Transverse colon (tissue), 4 donors: ENCODE results near the gene SLC7A6OS. TPM values are rescaled to one million over a fixed set of nuclear protein-coding genes. Genes with fewer than 3 reads are reported as not detected.
A peak's percentile ranks its signal among the peaks of the same experiment; 100 is the strongest.

Source experiments
- DNase-seq: peaks from one replicate; pipeline ENCODE4 v3.0.0-alpha.2; 2019
- H3K27ac ChIP-seq, 4 donors: fragments of 200-600 bp; sonication (generic); 2 replicates each; pipeline ENCODE4 v1.5.1; 2016 to 2018; ENCODE audit warnings: inconsistent platforms in 4 of 4
- H3K27me3 ChIP-seq: fragments of 200-600 bp; sonication (generic); 2 replicates; pipeline ENCODE4 v1.5.1; 2017; ENCODE audit warnings: inconsistent platforms
- H3K36me3 ChIP-seq, 4 donors: fragments of 200-600 bp; sonication (generic); 2 replicates each; pipeline ENCODE4 v1.5.1; 2017 to 2019; ENCODE audit warnings: inconsistent platforms in 4 of 4
- H3K4me1 ChIP-seq, 4 donors: fragments of 200-600 bp; sonication (generic); 2 replicates each; pipeline ENCODE4 v1.5.1; 2017 to 2020; ENCODE audit warnings: inconsistent platforms in 4 of 4
- H3K4me3 ChIP-seq, 4 donors: fragments of 200-600 bp; sonication (generic); 1 replicate in 1 of 4; 2 replicates in 3 of 4; pipeline versions ENCODE4 v1.5.1 to v1.6.1; 2017 to 2019; ENCODE audit warnings: inconsistent platforms in 4 of 4
- H3K9me3 ChIP-seq, 2 donors: fragments of 200-600 bp; sonication (generic); 2 replicates each; pipeline ENCODE4 v1.5.1; 2017 to 2019; ENCODE audit warnings: inconsistent platforms in 2 of 2
- CTCF ChIP-seq, 5 experiments: fragments of 200-600 bp in 3 of 5; fragments of 450-650 bp in 2 of 5; sonication (generic) in 3 of 5; IDR thresholded peaks; 1 replicate in 2 of 5; 2 replicates in 3 of 5; pipeline ENCODE4 v1.5.1; 2016 to 2017; ENCODE audit warnings: antibody characterized with exemption in 5 of 5, inconsistent platforms in 3 of 5, mild to moderate bottlenecking in 2 of 5, moderate library complexity in 1 of 5
- EP300 ChIP-seq: sonication (generic); formaldehyde crosslinking; IDR thresholded peaks from one replicate; pipeline ENCODE4 v1.6.1; 2017; ENCODE audit warnings: antibody characterized with exemption, low read depth
- POLR2A ChIP-seq: fragments of 450-650 bp; IDR thresholded peaks from one replicate; pipeline ENCODE4 v1.6.1; 2016; ENCODE audit warnings: antibody characterized with exemption, mild to moderate bottlenecking, moderate library complexity
- POLR2AphosphoS5 ChIP-seq, 3 donors: sonication (generic); formaldehyde crosslinking; IDR thresholded peaks; one replicate each; pipeline ENCODE4 v1.6.1; 2016; ENCODE audit warnings: antibody characterized with exemption in 3 of 3
- WGBS, 2 donors: methylation state at CpG; one replicate each; pipeline ENCODE4 v1.1.5; 2018; ENCODE audit warnings: low coverage in 1 of 2; 5-methylcytosine and 5-hydroxymethylcytosine counted together
- in situ Hi-C, 4 donors: fragments of 200-750 bp; cut with MboI; loops; one replicate each; pipeline versions ENCODE4 v1.15.0 to v1.15.1; 2017; ENCODE audit warnings: low sequenced_read_pairs in 3 of 4, low pct_ligation_motif_present in 1 of 4, low pct_unique_long_range_greater_than_20kb in 1 of 4
- intact Hi-C: fragments of 100-400 bp; cut with DNase I; formaldehyde crosslinking; loops from one replicate; pipeline ENCODE4 v1.15.1; 2023; ENCODE audit warnings: low total_unique reads
- total RNA-seq, 4 donors: library from RNA; depleted of rRNA; stranded (reverse); fragments of >200 nt; gene quantifications; one replicate each; pipeline ENCODE4 v1.1.0, GENCODE V29; 2016

SLC7A6OS gene
- total RNA-seq, 4 donors from 2014 or later = 7.8 to 49.0 (median 15.3) TPM

GRCh38 chr16:68281368-68282063 lies 29.2 kb downstream of the SLC7A6OS start:
- intact Hi-C loops = no loop called here
- Histone ChIP-seq H3K27ac (no peak overlapping the region), H3K4me3 (no peak overlapping the region), H3K9me3 (no peaks in the 10 kb centered on the region), H3K27me3 (no peaks in the 10 kb centered on the region), H3K36me3 (no peaks in the 10 kb centered on the region), H3K4me1 (peaks cover 4 to 69% (median 13%) of the 10 kb centered on the region in 4 donors)
- DNase-seq = no peak
- in situ Hi-C loops = no loop called here
- 75 to 90% methylated on average over 2 to 4 of the region's 4 CpGs for WGBS, 2 donors
- TF ChIP-seq POLR2AphosphoS5 (IDR thresholded peaks at IDR 0.05) = no peak
- TF ChIP-seq POLR2A = no peak

- H3K36me3 ChIP-seq = no peaks in the 10 kb centered on the region
- no peaks in the 10 kb centered on the region for H3K27me3 ChIP-seq
- in situ Hi-C loops = no loop called here
- TF ChIP-seq POLR2A = no peak
- no peak for TF ChIP-seq EP300
- no peak for TF ChIP-seq POLR2AphosphoS5 (IDR thresholded peaks at IDR 0.05)
- no peak for TF ChIP-seq CTCF (IDR thresholded peaks at IDR 0.05)
- H3K4me3 ChIP-seq = no peak overlapping the region
- no peaks in the 10 kb centered on the region for H3K9me3 ChIP-seq
- peak overlapping the region in 3 of 4 donors; percentile 3 to 46 (median 21) for H3K27ac ChIP-seq
- 76 to 79% methylated on average over 5 to 13 of the region's 13 CpGs for WGBS, 2 donors
- no peak for DNase-seq
- peaks cover 0 to 66% (median 9%) of the 10 kb centered on the region in 4 donors for H3K4me1 ChIP-seq
- intact Hi-C loops = no loop called here
Measured at GRCh38 chr16:68279726-68280558, 30.8 kb downstream of the SLC7A6OS start.

- TF ChIP-seq CTCF (IDR thresholded peaks at IDR 0.05) (no peak), POLR2A (no peak), POLR2AphosphoS5 (IDR thresholded peaks at IDR 0.05) (no peak), EP300 (no peak)
- Histone ChIP-seq H3K27me3 (no peaks in the 10 kb centered on the region), H3K27ac (peak overlapping the region; percentile 44 to 60 (median 55)), H3K9me3 (no peaks in the 10 kb centered on the region), H3K4me3 (no peak overlapping the region), H3K4me1 (peaks cover 0 to 56% (median 20%) of the 10 kb centered on the region in 4 donors), H3K36me3 (no peaks in the 10 kb centered on the region)
- no peak for DNase-seq
- in situ Hi-C loops = no loop called here
- WGBS, 2 donors = 36 to 74% methylated on average over 2 to 3 of the region's 3 CpGs
- intact Hi-C loops = no loop called here
Measured at GRCh38 chr16:68276223-68276622, 34.5 kb downstream of the SLC7A6OS start.

GRCh38 chr16:68275611-68276191 lies 35.0 kb downstream of the SLC7A6OS start:
- intact Hi-C loops = no loop called here
- peak overlapping the region; percentile 44 to 60 (median 55) for H3K27ac ChIP-seq
- no peaks in the 10 kb centered on the region for H3K9me3 ChIP-seq
- no peak overlapping the region for H3K4me3 ChIP-seq
- 40 to 51% methylated on average over 4 of the region's 4 CpGs for WGBS, 2 donors
- no peak for DNase-seq
- no peaks in the 10 kb centered on the region for H3K36me3 ChIP-seq
- no peak for TF ChIP-seq POLR2A
- TF ChIP-seq POLR2AphosphoS5 (IDR thresholded peaks at IDR 0.05) = no peak
- no peak for TF ChIP-seq EP300
- no peak for TF ChIP-seq CTCF (IDR thresholded peaks at IDR 0.05)
- no peaks in the 10 kb centered on the region for H3K27me3 ChIP-seq
- H3K4me1 ChIP-seq = peaks cover 0 to 51% (median 20%) of the 10 kb centered on the region in 4 donors
- in situ Hi-C loops = no loop called here
